Right kidney (tissue), 9 donors: Measurements from ENCODE around the gene CPM.
A peak's percentile ranks its signal among the peaks of the same experiment; 100 is the strongest.

Source experiments
- DNase-seq: peaks from one replicate; pipeline ENCODE4 v3.0.0-alpha.2; 2016
- long read RNA-seq, 8 donors: transcript quantifications; one replicate each; lab custom pipeline, GENCODE V29; 2026

CPM gene
- long read RNA-seq, donor 1, full-length matches to known transcripts, result 5 of 5 reads
- long read RNA-seq, donor 1, partial matches to known transcripts, result 0 of 5 reads
- long read RNA-seq, donor 1, other reads (novel, unspliced or antisense), result 0 of 5 reads
- long read RNA-seq, donor 2, full-length matches to known transcripts, result 4 of 4 reads
- long read RNA-seq, donor 2, partial matches to known transcripts, result 0 of 4 reads
- long read RNA-seq, donor 2, other reads (novel, unspliced or antisense), result 0 of 4 reads
- long read RNA-seq, donor 3, full-length matches to known transcripts, result 4 of 4 reads
- long read RNA-seq, donor 3, partial matches to known transcripts, result 0 of 4 reads
- long read RNA-seq, donor 3, other reads (novel, unspliced or antisense), result 0 of 4 reads
- long read RNA-seq, donor 4, full-length matches to known transcripts, result 6 of 6 reads
- long read RNA-seq, donor 4, partial matches to known transcripts, result 0 of 6 reads
- long read RNA-seq, donor 4, other reads (novel, unspliced or antisense), result 0 of 6 reads
- long read RNA-seq, donor 5, full-length matches to known transcripts, result 4 of 4 reads
- long read RNA-seq, donor 5, partial matches to known transcripts, result 0 of 4 reads
- long read RNA-seq, donor 5, other reads (novel, unspliced or antisense), result 0 of 4 reads
- long read RNA-seq, donor 6, full-length matches to known transcripts, result 4 of 4 reads
- long read RNA-seq, donor 6, partial matches to known transcripts, result 0 of 4 reads
- long read RNA-seq, donor 6, other reads (novel, unspliced or antisense), result 0 of 4 reads
- long read RNA-seq, donor 7, full-length matches to known transcripts, result 5 of 5 reads
- long read RNA-seq, donor 7, partial matches to known transcripts, result 0 of 5 reads
- long read RNA-seq, donor 7, other reads (novel, unspliced or antisense), result 0 of 5 reads
- long read RNA-seq, donor 8, full-length matches to known transcripts, result 11 of 19 reads
- long read RNA-seq, donor 8, partial matches to known transcripts, result 8 of 19 reads
- long read RNA-seq, donor 8, other reads (novel, unspliced or antisense), result 0 of 19 reads

- peak; percentile 86 for DNase-seq
Observed at GRCh38 chr12:68932961-68933893, at the start of gene CPM. Gene CPM (minus strand): TSS chr12:68933171. CDS start chr12:68932837, 334 bp downstream.

GRCh38 chr12:68981516-68981915, 48.5 kb upstream of the CPM start:
- no peak for DNase-seq

- DNase-seq, result no peak
Observed at GRCh38 chr12:68980476-68981212, 47.7 kb upstream of the CPM start.

- DNase-seq, result no peak
Observed at GRCh38 chr12:68978678-68979077, 45.7 kb upstream of the CPM start.

GRCh38 chr12:68977909-68978610, 45.1 kb upstream of the CPM start:
- no peak for DNase-seq

- DNase-seq, result no peak
Observed at GRCh38 chr12:68977335-68977734, 44.4 kb upstream of the CPM start.

GRCh38 chr12:68976395-68976841, 43.4 kb upstream of the CPM start:
- DNase-seq, result no peak

GRCh38 chr12:68975811-68976210, 42.8 kb upstream of the CPM start:
- DNase-seq, result no peak

- no peak for DNase-seq
Observed at GRCh38 chr12:68972595-68972994, 39.6 kb upstream of the CPM start.

GRCh38 chr12:68971404-68971803, 38.4 kb upstream of the CPM start:
- DNase-seq, result no peak

GRCh38 chr12:68970951-68971350, 38.0 kb upstream of the CPM start:
- DNase-seq, result no peak

GRCh38 chr12:68970306-68970705, 37.3 kb upstream of the CPM start:
- DNase-seq, result no peak

- no peak for DNase-seq
Observed at GRCh38 chr12:68967046-68967445, 34.1 kb upstream of the CPM start.

GRCh38 chr12:68963856-68964745, 31.1 kb upstream of the CPM start:
- no peak for DNase-seq

GRCh38 chr12:68962877-68963855, 30.2 kb upstream of the CPM start:
- no peak for DNase-seq

GRCh38 chr12:68959891-68960464, 27.0 kb upstream of the CPM start:
- no peak for DNase-seq

GRCh38 chr12:68959143-68959858, 26.3 kb upstream of the CPM start:
- DNase-seq, result no peak
